Neuron (in vitro differentiated cells): ENCODE data around the gene SLCO4A1.

Source experiments
- H2AFZ ChIP-seq: one replicate; pipeline ENCODE4 v1.6.1; 2013; ENCODE audit warnings: low read depth, mild to moderate bottlenecking, inconsistent platforms, low read length, moderate library complexity
- H3K27me3 ChIP-seq: one replicate; pipeline ENCODE4 v1.6.1; 2013; ENCODE audit warnings: low read length; ENCODE audit not compliant: insufficient read depth
- H3K36me3 ChIP-seq: one replicate; pipeline ENCODE4 v1.6.1; 2013; ENCODE audit warnings: low read length; ENCODE audit not compliant: insufficient read depth
- H3K4me1 ChIP-seq: one replicate; pipeline ENCODE4 v1.6.1; 2013; ENCODE audit warnings: low read length; ENCODE audit not compliant: insufficient read depth
- H3K4me3 ChIP-seq: 2 replicates; pipeline ENCODE4 v1.5.1; 2013; ENCODE audit warnings: mild to moderate bottlenecking, low read length, moderate library complexity
- H3K9me3 ChIP-seq: one replicate; pipeline ENCODE4 v1.6.1; 2013; ENCODE audit warnings: low read length

Gene SLCO4A1

GRCh38 chr20:62658593-62659178, 16.4 kb downstream of the SLCO4A1 start:
- Histone ChIP-seq H3K9me3 (no peaks in the 10 kb centered on the region), H3K4me1 (peaks cover 14% of the 10 kb centered on the region)

GRCh38 chr20:62659488-62660239, 17.4 kb downstream of the SLCO4A1 start:
- H2AFZ ChIP-seq: no peak overlapping the region
- H3K36me3 ChIP-seq: no peaks in the 10 kb centered on the region
- no peaks in the 10 kb centered on the region for H3K9me3 ChIP-seq
- H3K4me1 ChIP-seq: peaks cover 16% of the 10 kb centered on the region
- peaks cover 19% of the 10 kb centered on the region for H3K27me3 ChIP-seq
- no peak overlapping the region for H3K4me3 ChIP-seq

More at GRCh38 chr20:62658593-62659178, 16.4 kb downstream of the SLCO4A1 start:
- Histone ChIP-seq H3K27me3 (peaks cover 14% of the 10 kb centered on the region), H2AFZ (no peak overlapping the region), H3K4me3 (no peak overlapping the region), H3K36me3 (no peaks in the 10 kb centered on the region)

DNA sequence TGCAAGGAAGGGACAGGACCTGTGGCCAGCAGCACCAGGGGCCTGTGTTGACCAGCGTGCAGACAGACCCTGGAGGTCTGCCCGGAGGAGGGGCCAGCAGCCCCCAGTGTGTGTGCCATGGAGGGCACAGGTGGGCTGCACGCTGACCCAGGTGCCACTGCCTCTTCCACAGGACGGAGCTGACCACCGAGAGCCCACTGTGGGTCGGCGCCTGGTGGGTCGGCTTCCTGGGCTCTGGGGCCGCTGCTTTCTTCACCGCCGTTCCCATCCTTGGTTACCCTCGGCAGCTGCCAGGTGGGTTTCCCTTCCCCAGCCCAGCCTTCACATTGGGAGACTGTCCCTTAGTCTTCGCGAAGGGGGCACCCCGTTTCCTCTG, 17.9 kb downstream of the SLCO4A1 start:
- H3K4me1 ChIP-seq: peaks cover 16% of the 10 kb centered on the region
- peaks cover 19% of the 10 kb centered on the region for H3K27me3 ChIP-seq
- H3K9me3 ChIP-seq: no peaks in the 10 kb centered on the region
- no peak overlapping the region for H3K4me3 ChIP-seq
- no peaks in the 10 kb centered on the region for H3K36me3 ChIP-seq
- no peak overlapping the region for H2AFZ ChIP-seq

DNA sequence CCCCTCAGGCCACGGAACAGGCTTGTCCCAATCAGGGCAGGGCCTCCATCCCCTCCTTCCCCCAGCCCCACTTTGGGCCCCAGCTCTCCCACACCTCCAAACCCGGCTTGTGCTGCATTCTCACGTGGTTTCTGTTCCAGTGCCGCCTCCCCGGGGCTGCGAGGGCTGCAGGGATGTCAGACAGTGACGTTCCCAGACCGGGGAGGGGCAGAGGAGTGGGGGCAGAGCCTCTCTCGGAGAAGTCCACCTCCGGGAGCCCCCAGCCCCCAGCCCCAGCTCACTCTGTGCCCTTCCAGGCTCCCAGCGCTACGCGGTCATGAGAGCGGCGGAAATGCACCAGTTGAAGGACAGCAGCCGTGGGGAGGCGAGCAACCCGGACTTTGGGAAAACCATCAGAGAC, 18.5 kb downstream of the SLCO4A1 start:
- Histone ChIP-seq H3K4me1 (peaks cover 16% of the 10 kb centered on the region), H3K4me3 (no peak overlapping the region), H2AFZ (no peak overlapping the region), H3K9me3 (no peaks in the 10 kb centered on the region), H3K27me3 (peaks cover 19% of the 10 kb centered on the region), H3K36me3 (no peaks in the 10 kb centered on the region)

GRCh38 chr20:62661647-62662046, 19.3 kb downstream of the SLCO4A1 start:
- no peak overlapping the region for H2AFZ ChIP-seq
- no peak overlapping the region for H3K4me3 ChIP-seq
- H3K27me3 ChIP-seq: peaks cover 20% of the 10 kb centered on the region
- H3K4me1 ChIP-seq: peaks cover 16% of the 10 kb centered on the region
- H3K9me3 ChIP-seq: no peaks in the 10 kb centered on the region
- no peaks in the 10 kb centered on the region for H3K36me3 ChIP-seq

DNA sequence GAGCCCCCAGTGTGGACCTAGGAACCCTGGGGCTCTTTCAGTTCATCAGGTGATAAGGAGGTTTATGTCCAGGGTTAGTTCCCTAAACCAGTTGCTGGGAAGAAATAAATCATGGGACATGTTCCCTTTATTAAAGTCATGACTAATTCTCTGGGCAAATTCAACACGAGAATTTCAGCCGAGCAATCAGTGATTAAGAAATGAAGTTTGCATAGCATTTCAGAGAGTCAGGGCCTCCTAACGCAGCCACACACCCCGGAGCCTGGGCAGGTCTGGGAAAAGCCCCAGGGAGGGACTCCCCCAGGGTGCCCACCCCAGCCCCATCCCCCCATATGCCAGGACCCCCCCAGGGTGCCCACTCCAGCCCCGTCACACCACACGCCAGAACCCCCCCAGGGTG, 20.1 kb downstream of the SLCO4A1 start:
- Histone ChIP-seq H2AFZ (no peak overlapping the region), H3K9me3 (no peaks in the 10 kb centered on the region), H3K4me3 (no peak overlapping the region), H3K27me3 (peaks cover 27% of the 10 kb centered on the region), H3K4me1 (peaks cover 16% of the 10 kb centered on the region), H3K36me3 (no peaks in the 10 kb centered on the region)

GRCh38 chr20:62663145-62664018, 21.1 kb downstream of the SLCO4A1 start:
- no peak overlapping the region for H2AFZ ChIP-seq

DNA sequence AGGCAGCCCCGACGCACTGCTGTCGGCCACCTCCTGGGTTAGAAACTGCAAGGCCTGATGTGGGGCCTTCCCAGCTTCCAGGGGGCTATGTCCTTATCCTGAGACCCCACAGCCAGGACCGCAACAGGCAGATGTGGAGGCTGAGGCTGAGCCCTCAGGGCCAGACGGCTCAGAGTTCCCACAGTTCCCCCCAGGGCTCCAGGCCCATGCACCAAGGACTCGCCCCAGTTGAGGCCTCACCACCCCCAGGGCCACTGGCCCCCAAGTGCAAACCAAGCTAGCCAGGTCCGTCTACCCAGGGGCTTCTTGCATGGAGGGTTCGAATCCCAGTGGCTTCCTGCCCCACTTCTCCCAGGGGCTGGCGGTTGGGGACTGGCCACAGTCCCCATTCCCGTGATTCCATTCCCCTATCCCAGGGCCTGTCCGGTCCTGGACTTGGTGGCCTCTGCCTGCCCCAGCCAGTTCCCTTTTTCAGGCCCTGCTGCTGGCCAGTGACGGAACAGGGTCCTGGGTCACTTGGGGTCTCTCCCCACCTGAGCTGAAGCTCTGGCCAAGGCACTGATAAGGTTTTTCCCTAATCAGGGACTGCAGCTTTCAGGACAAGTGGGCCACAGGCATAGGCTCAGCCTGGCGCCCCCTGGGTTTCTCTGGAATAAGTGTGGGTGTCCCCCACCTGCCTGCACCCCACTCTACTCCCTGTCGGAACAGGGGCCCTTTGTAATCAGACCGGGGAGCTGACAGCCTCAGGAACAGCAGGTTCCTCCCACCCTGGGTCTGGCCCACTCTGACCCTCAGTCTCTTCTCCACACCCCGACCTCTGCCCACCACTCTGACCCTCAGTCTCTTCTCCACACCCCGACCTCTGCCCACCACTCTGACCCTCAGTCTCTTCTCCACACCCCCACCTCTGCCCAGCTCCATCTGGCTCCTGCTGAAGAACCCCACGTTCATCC, 22.0 kb downstream of the SLCO4A1 start:
- H3K4me1 ChIP-seq: peaks cover 15% of the 10 kb centered on the region
- peaks cover 29% of the 10 kb centered on the region for H3K27me3 ChIP-seq
- no peak overlapping the region for H3K4me3 ChIP-seq
- H3K36me3 ChIP-seq: no peaks in the 10 kb centered on the region
- H3K9me3 ChIP-seq: no peaks in the 10 kb centered on the region
- H2AFZ ChIP-seq: no peak overlapping the region

More at GRCh38 chr20:62663145-62664018, 21.1 kb downstream of the SLCO4A1 start:
- H3K4me3 ChIP-seq: no peak overlapping the region
- peaks cover 29% of the 10 kb centered on the region for H3K27me3 ChIP-seq
- H3K9me3 ChIP-seq: no peaks in the 10 kb centered on the region
- H3K4me1 ChIP-seq: peaks cover 16% of the 10 kb centered on the region
- no peaks in the 10 kb centered on the region for H3K36me3 ChIP-seq

GRCh38 chr20:62665153-62665754, 23.0 kb downstream of the SLCO4A1 start:
- Histone ChIP-seq H3K9me3 (no peaks in the 10 kb centered on the region), H2AFZ (no peak overlapping the region), H3K27me3 (peaks cover 29% of the 10 kb centered on the region), H3K4me3 (no peak overlapping the region), H3K36me3 (no peaks in the 10 kb centered on the region), H3K4me1 (peaks cover 9% of the 10 kb centered on the region)

GRCh38 chr20:62665826-62666735, 23.8 kb downstream of the SLCO4A1 start:
- Histone ChIP-seq H3K4me3 (no peak overlapping the region), H3K9me3 (no peaks in the 10 kb centered on the region), H3K4me1 (peaks cover 9% of the 10 kb centered on the region), H3K36me3 (no peaks in the 10 kb centered on the region), H2AFZ (no peak overlapping the region), H3K27me3 (peaks cover 29% of the 10 kb centered on the region)

GRCh38 chr20:62666736-62667529, 24.6 kb downstream of the SLCO4A1 start:
- peaks cover 9% of the 10 kb centered on the region for H3K4me1 ChIP-seq
- no peak overlapping the region for H2AFZ ChIP-seq
- no peaks in the 10 kb centered on the region for H3K9me3 ChIP-seq
- H3K27me3 ChIP-seq: peaks cover 25% of the 10 kb centered on the region
- no peaks in the 10 kb centered on the region for H3K36me3 ChIP-seq
- no peak overlapping the region for H3K4me3 ChIP-seq
